GM12878 (cell line): ENCODE measurements around the gene HLA-F.

Experiments used
- ASH2L ChIP-seq: fragments of 300-600, 200-600 bp; sonication (generic); IDR thresholded peaks from 2 replicates; pipeline ENCODE4 v1.6.1; 2017; ENCODE audit warnings: low read depth, mild to moderate bottlenecking, borderline replicate concordance
- CBX3 ChIP-seq: fragments of 200-600 bp; sonication (generic); IDR thresholded peaks from 2 replicates; pipeline ENCODE4 v1.6.1; 2016; ENCODE audit warnings: low read depth, borderline replicate concordance
- CTCF ChIP-seq, 3 experiments: IDR thresholded peaks in 2 of 3; conservative IDR thresholded peaks in 1 of 3; 2 replicates each; pipeline ENCODE4 v1.5.1; 2011; ENCODE audit warnings: low read depth in 3 of 3, low read length in 3 of 3, mild to moderate bottlenecking in 3 of 3, control low read depth in 2 of 3, moderate library complexity in 2 of 3, inconsistent platforms in 1 of 3, mixed read lengths in 1 of 3; ENCODE audit not compliant: control insufficient read depth in 2 of 3, insufficient read depth in 1 of 3; ENCODE audit errors: extremely low read depth in 1 of 3
- EGR1 ChIP-seq, 2 experiments: IDR thresholded peaks; 1 replicate in 1 of 2; 2 replicates in 1 of 2; pipeline ENCODE4 v1.6.1; 2011 to 2012; ENCODE audit warnings: low read depth in 2 of 2, low read length in 2 of 2, borderline replicate concordance in 1 of 2, mild to moderate bottlenecking in 1 of 2, moderate library complexity in 1 of 2
- NFYA ChIP-seq: IDR thresholded peaks from 2 replicates; pipeline ENCODE4 v1.6.1; 2011; ENCODE audit warnings: low read depth, mild to moderate bottlenecking, low read length, improper control_type of control experiment, borderline replicate concordance
- SMC3 ChIP-seq: IDR thresholded peaks from 2 replicates; pipeline ENCODE4 v1.6.1; 2011; ENCODE audit warnings: low read length, improper control_type of control experiment, borderline replicate concordance

- TF ChIP-seq EGR1 (IDR thresholded peaks at IDR 0.05; ENCODE audit: borderline replicate concordance in 1 of 2, low read depth in 2 of 2, low read length in 2 of 2) (no peak), NFYA (no peak), ASH2L (no peak), CTCF (IDR thresholded peaks at IDR 0.05 in 2 of 3, conservative IDR thresholded peaks at IDR 0.05 in 1 of 3; ENCODE audit: control insufficient read depth in 2 of 3, extremely low read depth in 1 of 3, insufficient read depth in 1 of 3, low read depth in 3 of 3, low read length in 3 of 3) (no peak), CBX3 (no peak), SMC3 (no peak)
Measured at GRCh38 chr6:29743568-29743967, 20.3 kb downstream of the HLA-F start.
